ENCODE data around the gene STK32B. TPM values are rescaled to one million over a fixed set of nuclear protein-coding genes. Genes with fewer than 3 reads are reported as not detected.
"Not testable (repeated sequence)": the region's sequence is repeated elsewhere in the genome, so short reads cannot be mapped to it uniquely, and the experiment has no call there.

The STK32B gene
- polyA plus RNA-seq, 1 experiment: 4.3 TPM

GRCh38 chr4:5429747-5430146 is 378.5 kb downstream of the STK32B start:
- POLR2A ChIA-PET: no interaction called here
- CTCF ChIA-PET: interaction anchor here (1.9 kb wide), 1 partner anchor 30 kb away, joined by 5 read pairs; no protein-coding TSS in a partner anchor
- DNase-seq (ENCODE audit: low read depth, low spot score): no peak
- Histone ChIP-seq H3K9me3 (ENCODE audit: control insufficient read depth, insufficient read depth, low read length) (no peaks in the 10 kb centered on the region), H3K27me3 (ENCODE audit: control insufficient read depth, insufficient read depth, low read length) (peaks cover 8% of the 10 kb centered on the region), H3K4me3 (ENCODE audit: low read depth, low read length) (no peak overlapping the region), H3K27ac (ENCODE audit: low read depth, low read length) (no peak overlapping the region)
- no peak for TF ChIP-seq CTCF (IDR thresholded peaks at IDR 0.05; ENCODE audit: low read depth, low read length)

- ChIA-PET CTCF (no interaction called here), POLR2A (no interaction called here)
- Histone ChIP-seq H3K27ac (ENCODE audit: low read depth, low read length) (no peak overlapping the region), H3K9me3 (ENCODE audit: control insufficient read depth, insufficient read depth, low read length) (no peaks in the 10 kb centered on the region), H3K4me3 (ENCODE audit: low read depth, low read length) (no peak overlapping the region), H3K27me3 (ENCODE audit: control insufficient read depth, insufficient read depth, low read length) (peaks cover 8% of the 10 kb centered on the region)
- DNase-seq (ENCODE audit: low read depth, low spot score): no peak
- no peak for TF ChIP-seq CTCF (IDR thresholded peaks at IDR 0.05; ENCODE audit: low read depth, low read length)
These were observed 381.9 kb downstream of the STK32B start for GRCh38 chr4:5433196-5433595.

GRCh38 chr4:5435201-5435600 is 383.9 kb downstream of the STK32B start:
- DNase-seq (ENCODE audit: low read depth, low spot score): no peak
- no peak overlapping the region for H3K27ac ChIP-seq (ENCODE audit: low read depth, low read length)
- POLR2A ChIA-PET: interaction anchor here (0.6 kb wide), 1 partner anchor 283 kb away, joined by 3 read pairs; no protein-coding TSS in a partner anchor
- H3K4me3 ChIP-seq (ENCODE audit: low read depth, low read length): no peak overlapping the region
- no peak for TF ChIP-seq CTCF (IDR thresholded peaks at IDR 0.05; ENCODE audit: low read depth, low read length)
- no peaks in the 10 kb centered on the region for H3K9me3 ChIP-seq (ENCODE audit: control insufficient read depth, insufficient read depth, low read length)
- peaks cover 8% of the 10 kb centered on the region for H3K27me3 ChIP-seq (ENCODE audit: control insufficient read depth, insufficient read depth, low read length)
- CTCF ChIA-PET: no interaction called here

GRCh38 chr4:5435823-5436222 is 384.5 kb downstream of the STK32B start:
- H3K9me3 ChIP-seq (ENCODE audit: control insufficient read depth, insufficient read depth, low read length): no peaks in the 10 kb centered on the region
- no peak for DNase-seq (ENCODE audit: low read depth, low spot score)
- H3K4me3 ChIP-seq (ENCODE audit: low read depth, low read length): no peak overlapping the region
- no peak for TF ChIP-seq CTCF (IDR thresholded peaks at IDR 0.05; ENCODE audit: low read depth, low read length)
- peaks cover 6% of the 10 kb centered on the region for H3K27me3 ChIP-seq (ENCODE audit: control insufficient read depth, insufficient read depth, low read length)
- POLR2A ChIA-PET: no interaction called here
- CTCF ChIA-PET: no interaction called here
- no peak overlapping the region for H3K27ac ChIP-seq (ENCODE audit: low read depth, low read length)

- POLR2A ChIA-PET: not testable (repeated sequence)
These were observed 392.9 kb downstream of the STK32B start for GRCh38 chr4:5443976-5444802.

More at GRCh38 chr4:5443976-5444802, 392.9 kb downstream of the STK32B start:
- H3K27me3 ChIP-seq (ENCODE audit: control insufficient read depth, insufficient read depth, low read length); H3K4me3 ChIP-seq (ENCODE audit: low read depth, low read length); H3K9me3 ChIP-seq (ENCODE audit: control insufficient read depth, insufficient read depth, low read length); H3K27ac ChIP-seq (ENCODE audit: low read depth, low read length); DNase-seq (ENCODE audit: low read depth, low spot score); CTCF ChIA-PET: not testable (repeated sequence)

Measured in AG04450 (cell line).